Keratinocyte (primary cell): ENCODE data around the gene SARS1. TPM values are rescaled to one million over a fixed set of nuclear protein-coding genes. Genes with fewer than 3 reads are reported as not detected.

ENCODE experiments used
- DNase-seq: peaks from one replicate; pipeline ENCODE4 v3.0.0-alpha.2; 2011; ENCODE audit warnings: low read depth, missing footprints, low spot score
- FAIRE-seq: peaks from 2 replicates; lab custom pipeline; 2011; peaks lifted over from hg19 to GRCh38; lab: Jason Lieb, UNC
- H2AFZ ChIP-seq: 2 replicates; pipeline ENCODE4 v1.6.0; 2012; ENCODE audit warnings: low read length, control low read depth, inconsistent platforms; ENCODE audit not compliant: control insufficient read depth
- H3K27ac ChIP-seq: 2 replicates; pipeline ENCODE4 v1.5.1; 2011; ENCODE audit warnings: low read length; ENCODE audit not compliant: control insufficient read depth, insufficient read depth
- H3K27me3 ChIP-seq: 3 replicates; pipeline ENCODE4 v1.6.0; 2011; ENCODE audit warnings: low read length; ENCODE audit not compliant: control insufficient read depth, insufficient read depth; ENCODE audit errors: extremely low read depth
- H3K36me3 ChIP-seq, 2 experiments: 2 replicates in 1 of 2; 3 replicates in 1 of 2; pipeline ENCODE4 v1.5.1; 2011; ENCODE audit warnings: low read length in 2 of 2, mild to moderate bottlenecking in 1 of 2; ENCODE audit not compliant: control insufficient read depth in 2 of 2, insufficient read depth in 2 of 2; ENCODE audit errors: extremely low read depth in 1 of 2
- H3K4me1 ChIP-seq: 3 replicates; pipeline ENCODE4 v1.5.1; 2011; ENCODE audit warnings: low read length; ENCODE audit not compliant: control insufficient read depth, insufficient read depth; ENCODE audit errors: extremely low read depth
- H3K4me2 ChIP-seq: 3 replicates; pipeline ENCODE4 v1.6.0; 2011; ENCODE audit warnings: low read depth, low read length; ENCODE audit not compliant: control insufficient read depth, insufficient read depth; ENCODE audit errors: extremely low read depth
- H3K4me3 ChIP-seq, 3 experiments: fragments of 200-600 bp in 1 of 3; sonication (generic) in 1 of 3; 2 replicates in 2 of 3; 3 replicates in 1 of 3; pipeline ENCODE4 v1.5.1; 2011 to 2016; ENCODE audit warnings: low read length in 3 of 3, mild to moderate bottlenecking in 3 of 3, control low read depth in 2 of 3, inconsistent platforms in 1 of 3, low read depth in 1 of 3, mixed read lengths in 1 of 3, mixed run types in 1 of 3, moderate library complexity in 1 of 3; ENCODE audit not compliant: control insufficient read depth in 2 of 3, insufficient read depth in 2 of 3; ENCODE audit errors: extremely low read depth in 1 of 3
- H3K79me2 ChIP-seq: 2 replicates; pipeline ENCODE4 v1.6.0; 2012; ENCODE audit warnings: low read length; ENCODE audit not compliant: control insufficient read depth, insufficient read depth
- H3K9ac ChIP-seq: 3 replicates; pipeline ENCODE4 v1.6.0; 2011; ENCODE audit warnings: low read length; ENCODE audit not compliant: control insufficient read depth, insufficient read depth; ENCODE audit errors: extremely low read depth
- H3K9me1 ChIP-seq: 3 replicates; pipeline ENCODE4 v1.6.0; 2011; ENCODE audit warnings: low read length; ENCODE audit not compliant: control insufficient read depth, insufficient read depth; ENCODE audit errors: extremely low read depth
- H3K9me3 ChIP-seq: 2 replicates; pipeline ENCODE4 v1.5.1; 2012; ENCODE audit warnings: low read depth, low read length; ENCODE audit not compliant: control insufficient read depth
- H4K20me1 ChIP-seq: 3 replicates; pipeline ENCODE4 v1.6.0; 2011; ENCODE audit warnings: low read length; ENCODE audit not compliant: control insufficient read depth, insufficient read depth; ENCODE audit errors: extremely low read depth
- CTCF ChIP-seq, 3 experiments: IDR thresholded peaks in 1 of 3; conservative IDR thresholded peaks in 1 of 3; optimal IDR thresholded peaks in 1 of 3; 2 replicates in 2 of 3; 3 replicates in 1 of 3; pipeline versions ENCODE3 to v1.5.1; 2011; ENCODE audit warnings: low read length in 3 of 3, mild to moderate bottlenecking in 3 of 3, moderate library complexity in 2 of 3, control low read depth in 1 of 3, inconsistent platforms in 1 of 3; ENCODE audit not compliant: insufficient read depth in 2 of 3; ENCODE audit errors: extremely low read depth in 1 of 3
- EZH2 ChIP-seq: IDR thresholded peaks from one replicate; pipeline ENCODE4 v1.6.1; 2012; ENCODE audit warnings: inconsistent platforms, mild to moderate bottlenecking, low read length, moderate library complexity
- dilution Hi-C: fragments of 300-500 bp; cut with MboI; formaldehyde crosslinking; loops from one replicate; pipeline ENCODE4 v1.7.0; 2020; ENCODE audit warnings: low sequenced_read_pairs; ENCODE audit not compliant: extremely low pct_ligation_motif_present
- polyA plus RNA-seq, 5 experiments: library from polyadenylated mRNA; depleted of rRNA in 3 of 5; stranded (reverse) in 3 of 5; stranded (forward) in 1 of 5; unstranded in 1 of 5; fragments of >200 nt; gene quantifications; 1 replicate in 1 of 5; 2 replicates in 3 of 5; 3 replicates in 1 of 5; pipeline versions ENCODE4 v1.2.1 to v1.2.3, GENCODE V29; 2011 to 2012; ENCODE audit warnings: missing spikeins in 2 of 5, low read depth in 1 of 5, low replicate concordance in 1 of 5

The SARS1 gene
- polyA plus RNA-seq, 1 donor (not counting 4 experiments of a cell fraction or from before 2014, with no cell fraction given), result 203 TPM

GRCh38 chr1:109265016-109265415 lies 51.3 kb downstream of the SARS1 start:
- H3K79me2 ChIP-seq, result no peaks in the 10 kb centered on the region
- FAIRE-seq, result no peak
- H3K27me3 ChIP-seq, result no peaks in the 10 kb centered on the region
- H3K36me3 ChIP-seq, result peaks cover 12 to 18% of the 10 kb centered on the region in 2 experiments
- peaks cover 23% of the 10 kb centered on the region for H3K4me1 ChIP-seq
- H3K4me3 ChIP-seq, result no peak overlapping the region
- dilution Hi-C loops, result no loop called here
- no peak overlapping the region for H3K4me2 ChIP-seq
- TF ChIP-seq EZH2 (no peak), CTCF (optimal IDR thresholded peaks at IDR 0.05 in 1 of 3, IDR thresholded peaks at IDR 0.05 in 1 of 3, conservative IDR thresholded peaks at IDR 0.05 in 1 of 3; ENCODE audit: extremely low read depth in 1 of 3, insufficient read depth in 2 of 3, low read length in 3 of 3) (no peak)
- H4K20me1 ChIP-seq, result no peaks in the 10 kb centered on the region
- no peak overlapping the region for H3K9ac ChIP-seq
- no peaks in the 10 kb centered on the region for H3K9me1 ChIP-seq
- H2AFZ ChIP-seq, result no peak overlapping the region
- DNase-seq, result no peak
- H3K27ac ChIP-seq, result no peak overlapping the region
- no peaks in the 10 kb centered on the region for H3K9me3 ChIP-seq

GRCh38 chr1:109265741-109266330 lies 52.1 kb downstream of the SARS1 start:
- Histone ChIP-seq H3K4me3 (no peak overlapping the region), H4K20me1 (no peaks in the 10 kb centered on the region), H3K4me2 (no peak overlapping the region), H3K9me1 (no peaks in the 10 kb centered on the region), H3K27me3 (no peaks in the 10 kb centered on the region), H3K9me3 (no peaks in the 10 kb centered on the region), H3K9ac (no peak overlapping the region), H3K4me1 (peaks cover 23% of the 10 kb centered on the region), H3K36me3 (peaks cover 14 to 18% of the 10 kb centered on the region in 2 experiments), H2AFZ (no peak overlapping the region), H3K79me2 (no peaks in the 10 kb centered on the region), H3K27ac (no peak overlapping the region)
- DNase-seq (no peak), FAIRE-seq (no peak)
- TF ChIP-seq EZH2 (no peak), CTCF (optimal IDR thresholded peaks at IDR 0.05 in 1 of 3, IDR thresholded peaks at IDR 0.05 in 1 of 3, conservative IDR thresholded peaks at IDR 0.05 in 1 of 3; ENCODE audit: extremely low read depth in 1 of 3, insufficient read depth in 2 of 3, low read length in 3 of 3) (no peak)
- dilution Hi-C loops, result no loop called here
